ENCODE data around the gene CCDC154.

DNA sequence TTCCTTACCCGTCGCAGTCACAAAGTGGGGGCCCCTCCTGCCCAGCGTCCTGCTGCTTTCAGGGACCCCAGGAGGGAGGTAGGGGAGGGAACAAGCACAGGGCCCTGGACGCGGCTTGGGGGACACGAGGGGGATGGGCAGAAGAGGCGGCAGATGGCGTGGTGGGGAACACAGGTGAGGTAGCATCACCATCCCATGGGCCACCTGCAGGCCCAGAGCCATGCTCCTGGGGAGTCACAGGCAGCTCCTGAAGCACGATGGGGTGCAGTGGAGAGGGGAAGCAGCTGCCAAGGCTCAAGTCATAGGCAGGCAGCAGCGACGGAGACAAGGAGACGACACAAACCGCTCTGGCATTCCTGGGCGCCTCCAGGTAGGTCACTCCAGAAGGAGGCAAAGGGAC lies 40.6 kb downstream of the CCDC154 start:
- no peak for TF ChIP-seq TCF7L2 (IDR thresholded peaks at IDR 0.05; ENCODE audit: borderline replicate concordance, low read depth, low read length)
- TF ChIP-seq, protein P1, sequence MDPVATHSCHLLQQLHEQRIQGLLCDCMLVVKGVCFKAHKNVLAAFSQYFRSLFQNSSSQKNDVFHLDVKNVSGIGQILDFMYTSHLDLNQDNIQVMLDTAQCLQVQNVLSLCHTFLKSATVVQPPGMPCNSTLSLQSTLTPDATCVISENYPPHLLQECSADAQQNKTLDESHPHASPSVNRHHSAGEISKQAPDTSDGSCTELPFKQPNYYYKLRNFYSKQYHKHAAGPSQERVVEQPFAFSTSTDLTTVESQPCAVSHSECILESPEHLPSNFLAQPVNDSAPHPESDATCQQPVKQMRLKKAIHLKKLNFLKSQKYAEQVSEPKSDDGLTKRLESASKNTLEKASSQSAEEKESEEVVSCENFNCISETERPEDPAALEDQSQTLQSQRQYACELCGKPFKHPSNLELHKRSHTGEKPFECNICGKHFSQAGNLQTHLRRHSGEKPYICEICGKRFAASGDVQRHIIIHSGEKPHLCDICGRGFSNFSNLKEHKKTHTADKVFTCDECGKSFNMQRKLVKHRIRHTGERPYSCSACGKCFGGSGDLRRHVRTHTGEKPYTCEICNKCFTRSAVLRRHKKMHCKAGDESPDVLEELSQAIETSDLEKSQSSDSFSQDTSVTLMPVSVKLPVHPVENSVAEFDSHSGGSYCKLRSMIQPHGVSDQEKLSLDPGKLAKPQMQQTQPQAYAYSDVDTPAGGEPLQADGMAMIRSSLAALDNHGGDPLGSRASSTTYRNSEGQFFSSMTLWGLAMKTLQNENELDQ (tag by site-specific recombination; IDR thresholded peaks at IDR 0.05; ENCODE audit: low read depth): no peak
- no peak for TF ChIP-seq ZBTB1 (tag by site-specific recombination; IDR thresholded peaks at IDR 0.05)
- TF ChIP-seq, protein P2, sequence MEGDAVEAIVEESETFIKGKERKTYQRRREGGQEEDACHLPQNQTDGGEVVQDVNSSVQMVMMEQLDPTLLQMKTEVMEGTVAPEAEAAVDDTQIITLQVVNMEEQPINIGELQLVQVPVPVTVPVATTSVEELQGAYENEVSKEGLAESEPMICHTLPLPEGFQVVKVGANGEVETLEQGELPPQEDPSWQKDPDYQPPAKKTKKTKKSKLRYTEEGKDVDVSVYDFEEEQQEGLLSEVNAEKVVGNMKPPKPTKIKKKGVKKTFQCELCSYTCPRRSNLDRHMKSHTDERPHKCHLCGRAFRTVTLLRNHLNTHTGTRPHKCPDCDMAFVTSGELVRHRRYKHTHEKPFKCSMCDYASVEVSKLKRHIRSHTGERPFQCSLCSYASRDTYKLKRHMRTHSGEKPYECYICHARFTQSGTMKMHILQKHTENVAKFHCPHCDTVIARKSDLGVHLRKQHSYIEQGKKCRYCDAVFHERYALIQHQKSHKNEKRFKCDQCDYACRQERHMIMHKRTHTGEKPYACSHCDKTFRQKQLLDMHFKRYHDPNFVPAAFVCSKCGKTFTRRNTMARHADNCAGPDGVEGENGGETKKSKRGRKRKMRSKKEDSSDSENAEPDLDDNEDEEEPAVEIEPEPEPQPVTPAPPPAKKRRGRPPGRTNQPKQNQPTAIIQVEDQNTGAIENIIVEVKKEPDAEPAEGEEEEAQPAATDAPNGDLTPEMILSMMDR (tag by site-specific recombination; IDR thresholded peaks at IDR 0.05): no peak
- no peak for TF ChIP-seq ZIC2 (tag by site-specific recombination; IDR thresholded peaks at IDR 0.05)
- no peak for TF ChIP-seq TRIM28 (IDR thresholded peaks at IDR 0.05; ENCODE audit: borderline replicate concordance, low read length)
- no peak for TF ChIP-seq SP2 (tag by site-specific recombination; IDR thresholded peaks at IDR 0.05)
- no peak for TF ChIP-seq ZNF621 (tag by site-specific recombination; IDR thresholded peaks at IDR 0.05)
- TF ChIP-seq, protein P3, sequence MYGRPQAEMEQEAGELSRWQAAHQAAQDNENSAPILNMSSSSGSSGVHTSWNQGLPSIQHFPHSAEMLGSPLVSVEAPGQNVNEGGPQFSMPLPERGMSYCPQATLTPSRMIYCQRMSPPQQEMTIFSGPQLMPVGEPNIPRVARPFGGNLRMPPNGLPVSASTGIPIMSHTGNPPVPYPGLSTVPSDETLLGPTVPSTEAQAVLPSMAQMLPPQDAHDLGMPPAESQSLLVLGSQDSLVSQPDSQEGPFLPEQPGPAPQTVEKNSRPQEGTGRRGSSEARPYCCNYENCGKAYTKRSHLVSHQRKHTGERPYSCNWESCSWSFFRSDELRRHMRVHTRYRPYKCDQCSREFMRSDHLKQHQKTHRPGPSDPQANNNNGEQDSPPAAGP (tag by site-specific recombination; IDR thresholded peaks at IDR 0.05): no peak
- TF ChIP-seq ATF2 (tag by site-specific recombination; IDR thresholded peaks at IDR 0.05; ENCODE audit: low read depth): no peak
- no peak for TF ChIP-seq KLF1 (tag by site-specific recombination; IDR thresholded peaks at IDR 0.05)

All from HEK293 (cell line).